Measurements from ENCODE around the gene CHODL.

Gene CHODL, protein sequence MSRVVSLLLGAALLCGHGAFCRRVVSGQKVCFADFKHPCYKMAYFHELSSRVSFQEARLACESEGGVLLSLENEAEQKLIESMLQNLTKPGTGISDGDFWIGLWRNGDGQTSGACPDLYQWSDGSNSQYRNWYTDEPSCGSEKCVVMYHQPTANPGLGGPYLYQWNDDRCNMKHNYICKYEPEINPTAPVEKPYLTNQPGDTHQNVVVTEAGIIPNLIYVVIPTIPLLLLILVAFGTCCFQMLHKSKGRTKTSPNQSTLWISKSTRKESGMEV

DNA sequence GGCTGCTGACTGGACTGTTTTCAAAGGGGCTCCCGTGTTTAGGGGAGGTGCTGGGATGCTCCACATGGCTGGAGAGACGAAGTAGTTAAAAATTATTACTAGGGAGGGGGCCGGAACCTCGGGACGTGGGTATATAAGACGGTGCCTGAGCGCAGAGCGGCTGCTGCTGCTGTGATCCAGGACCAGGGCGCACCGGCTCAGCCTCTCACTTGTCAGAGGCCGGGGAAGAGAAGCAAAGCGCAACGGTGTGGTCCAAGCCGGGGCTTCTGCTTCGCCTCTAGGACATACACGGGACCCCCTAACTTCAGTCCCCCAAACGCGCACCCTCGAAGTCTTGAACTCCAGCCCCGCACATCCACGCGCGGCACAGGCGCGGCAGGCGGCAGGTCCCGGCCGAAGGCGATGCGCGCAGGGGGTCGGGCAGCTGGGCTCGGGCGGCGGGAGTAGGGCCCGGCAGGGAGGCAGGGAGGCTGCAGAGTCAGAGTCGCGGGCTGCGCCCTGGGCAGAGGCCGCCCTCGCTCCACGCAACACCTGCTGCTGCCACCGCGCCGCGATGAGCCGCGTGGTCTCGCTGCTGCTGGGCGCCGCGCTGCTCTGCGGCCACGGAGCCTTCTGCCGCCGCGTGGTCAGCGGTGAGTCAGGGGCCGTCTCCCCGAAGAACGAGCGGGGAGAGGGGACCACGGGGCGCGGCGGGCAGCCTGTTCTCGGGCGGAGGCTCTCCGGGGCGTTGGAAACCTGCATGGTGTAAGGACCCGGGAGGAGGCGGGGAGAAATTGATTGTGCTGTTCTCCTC, at the start of gene CHODL:
Gene CHODL (plus strand): TSS at position 163 of the 793 bp plus-strand sequence. CDS start 391 bp downstream, at position 554.
- no peak for DNase-seq

DNA sequence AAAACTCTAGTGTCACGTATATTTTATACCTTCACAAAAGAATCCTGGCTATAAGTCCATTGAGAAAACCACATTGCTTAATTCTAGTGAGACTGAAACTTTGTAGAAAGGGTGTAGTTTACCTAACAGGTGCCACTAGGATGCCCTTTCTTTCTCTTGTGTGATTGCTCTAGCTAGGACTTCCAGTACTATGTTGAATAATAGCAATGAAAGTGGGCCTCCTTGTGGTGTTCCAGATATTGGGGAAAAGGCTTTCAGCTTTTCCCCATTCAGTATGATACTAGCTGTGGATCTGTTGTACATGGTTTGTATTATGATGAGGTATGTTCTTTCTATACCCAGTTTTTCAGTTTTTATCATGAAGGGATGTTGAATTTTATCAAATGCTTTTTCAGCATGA, 39.7 kb upstream of the CHODL start:
- no peak for DNase-seq

DNA sequence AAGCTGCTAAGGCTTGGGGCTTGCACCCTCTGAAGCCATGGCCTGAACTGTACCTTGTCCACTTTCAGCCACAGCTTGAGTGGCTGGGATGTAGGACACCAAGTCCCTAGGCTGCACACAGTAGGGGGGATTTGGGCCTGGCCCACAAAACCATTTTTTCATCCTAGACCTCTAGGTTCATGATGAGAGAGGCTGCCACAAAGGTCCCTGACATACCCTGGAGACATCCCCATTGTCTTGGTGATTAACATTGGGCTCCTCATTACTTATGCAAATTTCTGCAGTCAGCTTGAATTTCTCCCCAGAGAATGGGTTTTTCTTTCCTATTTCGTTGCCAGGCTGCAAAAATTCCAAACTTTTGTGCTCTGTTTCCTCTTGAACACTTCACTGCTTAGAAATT, 26.3 kb upstream of the CHODL start:
- no peak for DNase-seq

DNA sequence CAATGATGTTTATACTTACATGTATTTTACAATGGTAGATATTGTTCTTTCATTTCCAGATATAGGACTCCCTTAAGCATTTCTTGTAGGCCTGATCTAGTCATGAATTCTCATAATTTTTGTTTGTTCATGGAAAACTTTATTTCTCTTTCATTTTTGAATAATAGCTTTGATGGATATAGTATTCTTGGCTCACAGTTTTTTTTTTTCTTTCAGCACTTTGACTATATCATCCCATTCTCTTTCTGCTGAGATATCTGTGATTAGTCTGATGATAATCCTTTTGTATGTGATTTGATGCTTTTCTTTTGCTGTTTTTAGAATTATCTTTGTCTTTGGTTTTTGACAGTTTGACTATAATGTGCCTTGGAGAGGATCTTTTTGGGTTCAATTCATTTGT, 24.1 kb upstream of the CHODL start:
- no peak for DNase-seq

DNA sequence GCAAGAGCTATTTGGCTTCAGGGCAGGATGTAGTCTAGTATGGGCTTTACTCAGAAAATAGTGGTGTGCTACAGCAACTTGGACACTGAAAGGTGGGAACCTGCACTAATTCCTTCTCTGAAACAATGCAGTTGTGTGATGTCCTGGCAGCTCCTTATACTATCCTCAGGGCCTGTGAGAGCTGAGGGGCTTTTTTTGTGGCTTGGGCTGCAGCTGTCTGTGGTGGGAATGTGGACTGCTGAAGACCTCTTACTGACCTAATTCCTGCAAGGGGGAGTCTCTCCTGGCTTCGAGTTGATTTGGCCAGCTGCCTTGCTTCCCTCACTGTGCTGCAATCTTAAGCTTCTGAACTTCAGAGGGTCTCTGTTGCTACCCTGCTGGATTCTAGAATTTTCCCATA, 22.3 kb upstream of the CHODL start:
- DNase-seq: no peak

DNA sequence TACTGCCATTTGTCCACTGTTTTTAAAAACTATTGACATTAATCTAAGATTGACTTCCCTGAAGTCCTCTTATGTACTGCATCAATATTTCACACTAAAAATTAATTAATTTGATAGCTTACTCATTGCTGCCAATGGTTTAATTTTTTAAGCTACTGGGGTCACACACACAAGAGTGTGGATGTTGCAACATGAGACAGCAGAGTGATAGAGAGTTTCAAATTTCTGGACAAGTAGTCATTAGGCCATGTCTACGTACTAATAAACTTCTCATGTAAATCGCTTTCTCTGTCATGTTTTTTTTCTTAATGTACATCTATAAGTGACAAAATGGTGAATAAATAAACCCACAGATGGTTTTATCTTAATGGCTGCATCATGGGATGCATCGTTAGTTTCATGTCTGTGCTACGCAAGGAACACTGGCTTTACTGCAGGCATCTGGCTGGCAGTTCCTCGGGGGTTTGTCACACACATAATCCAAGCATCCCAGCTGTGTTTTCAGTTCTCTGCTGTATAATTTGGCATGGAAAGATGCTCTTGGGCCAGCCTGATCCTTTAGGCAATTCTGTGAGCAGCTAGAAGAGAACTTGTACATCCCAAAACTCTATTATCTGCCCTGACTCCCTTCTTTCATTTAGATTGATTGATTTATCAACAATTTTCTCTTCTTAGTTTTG, 16.4 kb upstream of the CHODL start:
- no peak for DNase-seq

DNA sequence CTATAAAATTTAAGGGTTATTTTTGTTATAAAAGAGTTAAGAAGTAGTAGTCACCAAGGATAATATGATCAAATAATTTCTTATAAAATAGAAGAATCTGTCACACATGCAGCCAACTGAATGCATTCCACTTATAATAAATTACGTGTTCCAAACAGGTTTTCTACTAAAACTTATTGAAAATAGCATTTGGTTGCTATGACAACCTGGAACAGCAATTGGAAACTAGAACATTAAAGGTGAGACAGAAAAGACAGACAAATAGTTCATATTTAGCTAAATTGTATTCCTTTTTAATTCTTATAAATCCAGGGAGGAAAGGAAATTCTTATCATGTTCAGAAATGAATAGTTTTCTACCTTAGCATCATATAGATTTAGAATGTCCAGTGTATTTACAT, 9.1 kb upstream of the CHODL start:
- DNase-seq: no peak

DNA sequence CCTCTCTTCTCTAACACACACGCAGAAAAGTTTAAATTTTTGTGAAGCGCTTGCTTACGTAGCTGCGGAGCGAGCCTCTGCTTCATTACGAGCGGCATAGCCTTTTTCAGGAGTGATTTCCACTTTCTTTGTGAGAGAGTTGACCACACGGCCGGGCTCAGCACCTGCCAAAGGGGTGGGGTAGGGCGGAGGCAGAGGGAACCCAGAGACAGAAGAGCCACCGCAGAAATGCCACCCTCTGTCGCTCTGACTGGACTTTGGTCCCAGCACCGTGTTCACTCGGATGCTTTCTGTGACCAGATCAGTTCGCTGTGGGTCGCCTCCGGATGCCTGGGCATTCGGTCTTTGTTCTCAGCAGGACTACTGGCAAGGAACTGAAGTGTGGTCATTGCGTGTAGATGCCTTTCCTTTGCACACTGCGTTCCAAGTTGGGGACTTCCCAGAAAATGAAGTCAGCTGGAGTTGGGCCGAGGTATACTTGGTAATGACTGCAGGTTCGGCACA, 883 bp downstream of the CHODL start:
- DNase-seq: no peak

DNA sequence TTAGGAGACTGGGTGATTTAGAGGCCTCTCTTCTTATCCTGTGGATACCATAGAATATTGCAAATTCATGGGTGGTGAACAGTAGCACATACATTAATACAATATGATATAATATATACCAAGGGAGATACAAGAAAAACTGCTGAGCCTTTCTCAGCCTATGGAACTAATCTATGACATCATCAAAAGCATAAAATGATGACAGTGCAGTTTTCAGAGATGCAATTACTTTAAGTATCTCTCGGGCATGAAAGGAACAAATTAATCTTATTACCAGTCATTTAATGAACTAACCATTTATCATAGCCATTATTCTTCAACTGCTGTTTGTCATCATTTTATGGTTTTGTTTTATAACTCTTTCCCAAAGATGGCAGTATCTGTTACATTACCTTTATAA, 3.5 kb downstream of the CHODL start:
- no peak for DNase-seq

DNA sequence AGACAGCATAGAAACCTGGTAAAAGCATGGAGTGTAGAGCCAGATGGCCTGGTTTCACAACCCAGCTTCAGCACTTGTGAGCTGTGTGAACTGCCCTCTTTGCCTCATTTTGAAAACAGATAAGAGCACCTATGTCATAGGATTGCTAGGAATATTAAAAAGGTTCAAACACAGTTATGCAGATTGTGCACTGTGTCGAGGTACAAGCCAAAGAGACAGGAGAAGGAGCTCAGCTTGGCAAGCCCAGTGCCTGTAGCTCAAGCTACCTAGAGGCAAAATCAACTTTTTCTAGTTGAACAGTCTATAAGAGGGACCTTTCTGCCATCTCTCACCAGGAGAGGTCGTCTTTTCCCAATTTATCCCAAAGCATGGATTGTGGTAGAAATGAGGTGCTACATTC, 5.0 kb downstream of the CHODL start:
- no peak for DNase-seq

DNA sequence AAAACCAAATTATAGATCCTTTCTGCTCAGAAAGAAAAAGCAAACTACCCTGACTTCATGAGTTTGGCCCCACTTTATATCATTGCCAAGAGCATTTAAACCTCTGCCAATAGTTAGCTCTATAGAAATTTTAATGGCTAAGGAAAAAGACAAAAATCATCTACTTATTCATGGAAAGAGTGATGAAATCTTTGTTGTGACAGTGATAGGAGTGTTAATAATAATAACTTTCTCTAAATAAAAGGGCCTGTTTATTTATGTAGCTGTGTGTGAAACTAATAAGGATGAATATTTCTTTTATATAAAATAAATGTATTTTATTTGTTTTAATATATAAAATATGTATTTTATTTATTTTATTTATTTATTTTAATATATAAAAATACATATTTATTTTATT, 6.4 kb downstream of the CHODL start:
- DNase-seq: no peak

DNA sequence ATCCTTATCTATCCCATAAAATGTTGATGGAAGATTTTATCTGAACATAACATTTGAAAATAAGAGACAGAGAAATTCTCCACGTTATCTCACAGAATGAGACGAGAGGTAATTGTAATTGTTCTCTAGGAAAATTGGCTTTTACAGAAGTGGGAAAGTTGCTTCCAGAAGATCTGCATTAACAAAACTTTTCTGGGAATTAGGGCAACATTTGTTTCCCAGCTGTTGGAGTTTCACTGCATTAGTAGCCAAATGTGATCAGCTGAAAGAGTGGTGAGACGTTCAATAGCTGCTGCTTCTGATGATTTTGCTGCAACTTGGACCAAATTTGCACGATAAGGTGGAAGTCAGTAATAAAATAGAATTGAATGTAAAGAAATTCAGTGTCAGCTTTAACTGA, 7.6 kb downstream of the CHODL start:
- DNase-seq: no peak

DNA sequence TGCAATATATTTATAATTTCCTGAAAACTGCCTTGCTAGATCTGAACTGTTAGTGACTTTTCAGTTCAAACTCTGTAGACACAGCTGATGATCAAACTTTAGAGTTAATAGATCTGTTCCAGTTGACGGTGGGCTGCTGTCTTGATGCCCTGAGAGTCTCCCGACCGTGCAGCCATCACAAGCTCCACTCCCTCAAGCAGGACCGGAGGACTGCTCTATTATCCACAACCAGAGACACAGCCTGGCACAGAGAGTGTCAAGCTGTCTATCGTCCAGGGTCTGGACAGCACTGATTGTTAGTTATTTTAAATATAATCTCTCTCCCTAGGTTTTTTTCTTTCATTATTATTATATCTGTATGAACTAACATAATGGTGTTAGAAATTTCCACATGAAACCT, 8.0 kb downstream of the CHODL start:
- DNase-seq: no peak

DNA sequence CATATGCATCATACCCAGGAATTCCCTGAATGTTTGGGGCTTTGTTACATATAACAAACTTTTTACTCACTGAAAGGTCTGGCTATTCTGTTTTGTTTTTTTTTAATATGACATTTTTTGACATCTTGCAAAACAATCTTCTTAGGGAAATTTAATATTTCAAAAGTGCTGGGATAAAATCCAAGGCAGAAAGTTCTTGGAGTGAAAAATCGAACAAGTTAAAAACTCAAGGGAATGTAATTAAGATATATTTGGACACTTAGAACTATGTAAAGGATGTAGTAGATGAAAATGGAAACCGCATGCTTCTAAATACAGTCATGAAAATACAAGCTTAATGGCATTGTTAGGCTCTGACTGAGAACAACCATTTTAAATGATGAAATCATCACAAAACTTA, 8.6 kb downstream of the CHODL start:
- no peak for DNase-seq

DNA sequence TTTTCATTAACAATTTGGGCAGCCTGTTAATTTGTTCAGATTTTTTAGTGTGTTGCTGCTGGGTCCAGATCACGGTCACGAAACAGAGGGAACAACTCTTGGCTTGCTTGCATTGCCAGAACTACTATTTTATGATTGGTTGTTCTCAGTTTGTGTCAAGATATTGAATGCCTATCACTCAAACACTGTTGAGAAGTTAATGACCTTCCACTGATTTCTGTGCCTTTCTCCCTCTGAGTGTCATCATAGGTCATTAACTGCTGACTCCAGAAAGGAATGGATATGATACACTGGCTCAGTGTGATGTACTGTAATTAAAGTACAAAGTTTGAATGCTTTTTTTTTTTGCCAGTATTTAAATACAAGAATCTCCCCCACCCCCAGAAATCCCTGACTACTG, 9.2 kb downstream of the CHODL start:
- DNase-seq: no peak

DNA sequence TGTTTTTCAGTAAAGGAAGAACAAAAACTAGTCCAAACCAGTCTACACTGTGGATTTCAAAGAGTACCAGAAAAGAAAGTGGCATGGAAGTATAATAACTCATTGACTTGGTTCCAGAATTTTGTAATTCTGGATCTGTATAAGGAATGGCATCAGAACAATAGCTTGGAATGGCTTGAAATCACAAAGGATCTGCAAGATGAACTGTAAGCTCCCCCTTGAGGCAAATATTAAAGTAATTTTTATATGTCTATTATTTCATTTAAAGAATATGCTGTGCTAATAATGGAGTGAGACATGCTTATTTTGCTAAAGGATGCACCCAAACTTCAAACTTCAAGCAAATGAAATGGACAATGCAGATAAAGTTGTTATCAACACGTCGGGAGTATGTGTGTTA, 21.3 kb downstream of the CHODL start:
- DNase-seq: no peak

DNA sequence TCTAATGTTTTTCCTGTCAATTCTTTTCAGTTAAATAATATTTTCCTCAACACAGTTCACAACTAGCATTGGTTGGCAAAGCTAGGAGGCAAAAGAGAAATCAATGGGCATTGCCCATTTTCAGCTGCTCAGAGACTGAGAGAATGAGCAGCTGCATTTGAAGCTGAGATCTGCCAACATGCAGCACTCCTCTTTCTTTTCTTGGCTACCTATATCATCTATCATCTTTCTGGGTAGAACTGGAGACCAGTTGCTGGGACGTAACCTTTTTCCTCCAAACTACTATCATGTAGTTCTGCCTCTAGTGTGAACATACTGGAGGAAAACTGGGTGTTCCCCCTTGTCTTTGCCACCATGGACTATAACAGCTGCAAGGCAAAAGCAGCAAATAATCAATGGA, 22.9 kb downstream of the CHODL start:
- DNase-seq: no peak

DNA sequence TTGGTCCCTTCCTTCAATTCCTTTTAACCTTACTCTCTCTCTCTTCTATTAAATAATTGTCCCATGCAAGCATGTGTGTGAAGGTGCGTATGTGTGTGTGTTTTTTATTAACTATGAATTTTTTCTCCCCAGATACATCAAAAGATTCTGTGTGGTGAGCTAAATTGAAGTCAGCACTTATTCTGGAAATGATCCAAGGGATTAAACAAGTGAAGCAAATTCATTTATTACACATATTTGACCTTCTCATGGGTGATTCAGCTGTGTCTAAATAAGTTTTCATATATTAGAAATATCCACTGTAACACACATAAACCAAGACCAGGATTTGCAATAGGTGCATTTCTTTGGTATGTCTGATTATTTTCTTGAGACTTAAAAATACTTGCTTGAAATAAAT, 24.3 kb downstream of the CHODL start:
- no peak for DNase-seq

DNA sequence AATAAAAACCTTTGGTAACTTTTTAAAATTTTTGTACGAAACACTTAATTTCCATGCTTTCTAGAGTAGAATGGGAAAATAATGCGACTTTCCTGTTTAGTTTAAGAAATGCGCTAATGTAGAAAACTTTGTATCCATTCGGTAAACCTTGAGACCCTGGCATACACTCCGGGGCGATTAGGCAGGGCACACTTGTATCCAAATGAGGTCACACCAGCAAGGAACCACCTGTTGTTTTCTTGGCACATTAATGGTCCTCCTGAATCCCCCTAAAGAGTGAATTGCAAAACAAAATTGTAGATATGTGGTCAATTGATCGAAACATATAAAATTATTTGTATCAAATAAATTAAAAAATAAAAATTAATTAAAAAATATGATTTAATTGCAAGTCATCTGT, 25.2 kb downstream of the CHODL start:
- no peak for DNase-seq

DNA sequence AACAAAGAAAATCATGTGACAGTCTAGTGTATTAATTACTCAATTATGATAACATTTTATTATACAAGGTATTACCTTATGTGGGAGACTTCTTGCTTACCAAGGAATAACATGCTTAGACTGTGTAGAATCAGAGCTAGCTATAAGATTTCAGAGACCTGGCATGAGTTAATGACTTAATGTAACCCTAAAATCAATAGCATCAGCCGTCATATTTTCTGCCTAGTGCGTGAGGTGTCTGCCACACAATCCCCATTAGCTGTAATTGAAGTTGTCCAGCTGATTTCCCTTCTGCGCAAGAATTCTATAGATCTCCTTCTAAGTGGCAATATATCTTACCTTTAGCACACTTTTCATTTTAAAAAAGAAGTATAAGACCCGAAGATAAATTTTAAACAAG, 28.8 kb downstream of the CHODL start:
- no peak for DNase-seq

DNA sequence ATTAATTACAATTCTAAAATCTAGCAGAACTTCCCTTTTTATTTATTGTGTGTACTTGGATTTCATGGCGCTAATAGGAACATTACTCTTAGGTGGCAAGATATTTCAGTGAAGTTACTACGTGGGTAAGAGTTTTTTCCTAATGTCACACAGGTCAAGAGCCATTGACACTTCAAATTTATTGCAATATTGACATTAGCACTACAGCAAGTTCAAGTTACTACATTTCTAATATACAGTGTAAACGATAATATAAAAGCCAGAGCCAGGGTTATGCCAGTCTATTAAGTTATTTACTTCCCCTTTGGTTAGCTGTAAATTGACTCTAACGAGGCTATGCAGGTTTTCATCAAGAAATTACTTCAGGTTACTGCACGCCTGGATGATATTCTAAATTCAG, 29.7 kb downstream of the CHODL start:
- no peak for DNase-seq

DNA sequence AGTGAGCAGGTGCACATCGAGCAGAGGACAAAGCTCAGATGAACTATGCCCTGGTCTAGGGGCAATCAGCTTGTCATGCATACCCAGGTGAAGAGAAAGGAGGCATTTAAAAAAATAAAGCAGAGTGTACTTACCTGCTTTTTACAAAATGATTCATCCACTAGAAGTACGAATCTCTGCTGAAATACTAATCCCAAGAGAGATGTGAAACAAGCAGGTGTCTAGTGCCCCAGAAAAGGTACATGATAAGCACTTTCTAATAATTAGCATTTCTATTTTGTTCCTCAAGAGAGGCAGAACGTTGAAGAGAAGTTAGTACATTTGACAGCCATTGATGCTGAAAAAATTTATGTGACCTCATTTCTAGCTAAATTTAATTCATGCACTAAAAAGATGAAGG, 31.1 kb downstream of the CHODL start:
- no peak for DNase-seq

DNA sequence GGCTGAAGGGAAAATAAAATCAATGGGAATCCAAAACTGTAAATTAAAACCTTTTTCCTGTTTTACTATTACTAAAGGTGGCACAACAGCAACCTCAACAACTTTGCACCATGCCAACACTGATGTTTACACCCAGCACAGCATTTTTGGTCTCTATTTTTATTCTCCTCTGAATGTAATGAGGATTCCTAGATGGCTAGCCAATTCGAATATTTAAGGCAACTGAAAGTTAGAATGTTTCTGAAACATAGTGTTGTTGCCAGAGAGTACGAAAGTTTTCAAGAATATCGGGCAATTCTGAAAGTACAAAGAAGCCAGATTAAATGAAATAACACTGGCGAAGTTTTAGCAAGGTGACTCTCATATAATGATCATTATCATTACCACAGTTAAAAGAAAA, 40.7 kb downstream of the CHODL start:
- DNase-seq: no peak

DNA sequence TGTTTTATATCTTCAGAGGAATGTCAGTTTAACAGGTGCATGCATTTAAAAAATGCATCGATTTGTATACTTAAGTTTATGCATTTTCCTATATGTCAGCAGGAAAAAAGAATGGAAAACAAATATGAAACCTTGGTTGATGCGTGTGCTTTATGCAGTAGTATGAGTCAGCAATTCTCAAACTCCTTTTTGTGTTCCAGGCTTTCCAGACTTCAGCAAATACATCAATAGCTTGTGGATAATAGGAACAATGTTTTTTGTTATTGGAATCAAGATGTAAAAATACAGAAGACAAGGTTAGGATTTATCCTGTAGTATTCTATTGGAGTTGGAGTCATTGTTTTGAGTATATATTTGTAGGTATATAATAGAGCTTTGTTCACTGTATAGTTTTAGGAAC, 45.2 kb downstream of the CHODL start:
- no peak for DNase-seq
